OCI-LY7 (cell line): ENCODE measurements around the gene FEN1.

ENCODE experiments used
- CTCF ChIP-seq: fragments of 200-600 bp; sonication (generic); conservative IDR thresholded peaks from 2 replicates; pipeline ENCODE4 v1.5.1; 2014; ENCODE audit warnings: mild to moderate bottlenecking, antibody characterized with exemption, low read length, moderate library complexity, mixed read lengths
- EZH2phosphoT487 ChIP-seq: fragments of 200-600 bp; sonication (generic); IDR thresholded peaks from 2 replicates; pipeline ENCODE4 v1.6.1; 2018; ENCODE audit warnings: low read depth, borderline replicate concordance, mild to moderate bottlenecking, mixed run types, antibody characterized with exemption, low read length, moderate library complexity, mixed read lengths

- TF ChIP-seq CTCF (no peak), EZH2phosphoT487 (no peak; the same call in 1 of the 2 replicates)
Observed at GRCh38 chr11:61828379-61828628, 35.6 kb downstream of the FEN1 start.
